Measurements from ENCODE around the gene SLC35D1.

- TF ChIP-seq CTCF (IDR thresholded peaks at IDR 0.05) (no peak), POLR2A (IDR thresholded peaks at IDR 0.05) (no peak), POLR2AphosphoS5 (IDR thresholded peaks at IDR 0.05) (no peak), EP300 (IDR thresholded peaks at IDR 0.05) (no peak)
Measured at GRCh38 chr1:67019121-67019520, 34.8 kb downstream of the SLC35D1 start.

All from upper lobe of left lung (tissue), 4 donors.